Heart left ventricle (tissue), 16 donors: ENCODE results near the gene DCAF5. TPM values are rescaled to one million over a fixed set of nuclear protein-coding genes. Genes with fewer than 3 reads are reported as not detected.
A peak's percentile ranks its signal among the peaks of the same experiment; 100 is the strongest.

Source experiments
- ATAC-seq, 4 donors: fragments of 200-7000 bp; cut with Tn5 transposase; one replicate each; pipeline ENCODE4 v1.9.1; 2020 to 2022; ENCODE audit warnings: moderate library complexity in 4 of 4, mild to moderate bottlenecking in 3 of 4, moderate number of reproducible peaks in 1 of 4
- DNase-seq, 5 donors: peaks; one replicate each; pipeline ENCODE4 v3.0.0-alpha.2; 2020
- H3K27ac ChIP-seq, 12 donors: fragments of 200-600 bp; sonication (generic) in 4 of 12; one replicate each; pipeline versions ENCODE4 v1.5.0 to v1.8.0; 2016 to 2022; ENCODE audit warnings: mild to moderate bottlenecking in 2 of 12
- H3K27me3 ChIP-seq, 9 donors: fragments of 200-600 bp; sonication (generic) in 2 of 9; one replicate each; pipeline versions ENCODE4 v1.5.1 to v1.8.0; 2016 to 2022; ENCODE audit warnings: mild to moderate bottlenecking in 3 of 9
- H3K36me3 ChIP-seq, 9 donors: fragments of 200-600 bp; sonication (generic) in 2 of 9; one replicate each; pipeline versions ENCODE4 v1.5.0 to v1.8.0; 2018 to 2022; ENCODE audit warnings: mild to moderate bottlenecking in 2 of 9
- H3K4me1 ChIP-seq, 12 donors: fragments of 200-600 bp; sonication (generic) in 4 of 12; one replicate each; pipeline versions ENCODE4 v1.5.0 to v1.8.0; 2016 to 2022; ENCODE audit warnings: mild to moderate bottlenecking in 3 of 12
- H3K4me3 ChIP-seq, 12 donors: fragments of 200-600 bp; sonication (generic) in 4 of 12; one replicate each; pipeline versions ENCODE4 v1.5.0 to v1.8.0; 2017 to 2022; ENCODE audit warnings: mild to moderate bottlenecking in 9 of 12, moderate library complexity in 4 of 12
- H3K9me3 ChIP-seq, 12 donors: fragments of 200-600 bp; sonication (generic) in 4 of 12; one replicate each; pipeline versions ENCODE4 v1.5.0 to v1.8.0; 2016 to 2022; ENCODE audit warnings: mild to moderate bottlenecking in 1 of 12
- CTCF ChIP-seq, 12 donors: fragments of 200-600 bp; sonication (generic) in 4 of 12; IDR thresholded peaks; one replicate each; pipeline versions ENCODE4 v1.5.0 to v1.8.0; 2018 to 2022; ENCODE audit warnings: antibody characterized with exemption in 12 of 12, mild to moderate bottlenecking in 5 of 12
- POLR2A ChIP-seq, 2 donors: fragments of 450-650 bp; IDR thresholded peaks; one replicate each; pipeline ENCODE4 v1.6.1; 2017; ENCODE audit warnings: antibody characterized with exemption in 2 of 2, mild to moderate bottlenecking in 2 of 2, moderate library complexity in 2 of 2
- WGBS, 4 donors: extraction: QIAGEN DNeasy Blood & Tissue Kit in 2 of 4; methylation state at CpG; one replicate each; pipeline versions ENCODE4 v1.1.5 to v1.1.7; 2013 to 2018; 5-methylcytosine and 5-hydroxymethylcytosine counted together
- intact Hi-C, 10 donors: fragments of 100-400 bp; cut with DNase I; formaldehyde crosslinking; loops; one replicate each; pipeline versions ENCODE4 v1.11.1 to v1.14.2; 2022
- polyA plus RNA-seq, 2 donors: library from polyadenylated mRNA; stranded (reverse); fragments of 200-250 nt; gene quantifications; one replicate each; pipeline ENCODE4 v1.2.3, GENCODE V29; 2013
- total RNA-seq, 9 donors: library from RNA; depleted of rRNA in 2 of 9; stranded (reverse); fragments of >200 nt in 2 of 9; fragmentation: NEBNext Ultra II Directional in 3 of 9; extraction: Animal tissue kit (Norgen Biotek cat#: 25700) in 3 of 9; gene quantifications; one replicate each; pipeline versions ENCODE4 v1.1.0 to v1.2.4, GENCODE V29; 2016 to 2023
- donor health status: ischemic (EF 13 %, LVEDD 7.1; RV severe dilation, severe dysfunction).
- donor health status: healthy with polysubstance abuse.
- donor health status: DM: no; HTN: yes; CAD: no.
- donor health status: DM: no; HTN: no; CAD: no.
- donor health status: ischemic (EF 25% LVEDD 6.9; RV normal size, moderate dysfunction).
- donor health status: ischemic (EF 25% LVEDD 5.7; RV mildly dilated, moderate dysfunction).
- donor health status: healthy.
- donor health status: DM: yes; HTN: yes; CAD: no.
- donor health status: ischemic (EF 35%, LVEDD 5.7; RV mildly dilated, moderate dysfunction).
- donor health status: nonischemic (EF 11% LVEDD 7.7; RV severe dilation, severe dysfunction).
- donor health status: DM: yes; HTN: yes; CAD: no.
- donor health status: PGD.
- donor health status: ischemic (EF 29% LVEDD 5.4; RV normal size, mild dysfunction).
- donor health status: nonischemic (EF 23%, LVEDD 6.1; RV moderate dilation, normal function).

The DCAF5 gene
- total and polyA plus RNA-seq, 11 donors = 16.8 to 71.7 (median 58.8) TPM

- Histone ChIP-seq H3K4me3 (no peak overlapping the region), H3K36me3 (peaks cover 0 to 76% (median 68%) of the 10 kb centered on the region in 9 donors), H3K4me1 (peaks cover 0 to 25% (median 10%) of the 10 kb centered on the region in 12 donors), H3K27ac (peak overlapping the region in 1 of 12 donors; percentile 82), H3K9me3 (no peaks in the 10 kb centered on the region), H3K27me3 (no peaks in the 10 kb centered on the region)
- ATAC-seq (no peak), DNase-seq (no peak)
- intact Hi-C loops = loop anchor here in 4 of 10 donors (5.0 kb wide), 4 partner anchors 174 to 219 kb away; no protein-coding TSS in a partner anchor
- no peak for TF ChIP-seq POLR2A (IDR thresholded peaks at IDR 0.05)
- no peak for TF ChIP-seq CTCF (IDR thresholded peaks at IDR 0.05)
Observed at GRCh38 chr14:69091006-69091405, 61.9 kb downstream of the DCAF5 start.

- TF ChIP-seq POLR2A (IDR thresholded peaks at IDR 0.05) = no peak
- peak; percentile 40 to 73 (median 58) for TF ChIP-seq CTCF (IDR thresholded peaks at IDR 0.05)
- intact Hi-C loops = loop anchor here in 4 of 10 donors (5.0 kb wide), 4 partner anchors 173 to 218 kb away; no protein-coding TSS in a partner anchor
- H3K27me3 ChIP-seq = no peaks in the 10 kb centered on the region
- peak overlapping the region in 1 of 12 donors; percentile 82 for H3K27ac ChIP-seq
- ATAC-seq = peak in 3 of 4 donors; percentile 53 to 68 (median 58)
- no peaks in the 10 kb centered on the region for H3K9me3 ChIP-seq
- H3K36me3 ChIP-seq = peaks cover 0 to 77% (median 67%) of the 10 kb centered on the region in 9 donors
- WGBS, 4 donors = 86 to 88% (median 86%) methylated on average over 4 of the region's 4 CpGs
- peaks cover 0 to 25% (median 10%) of the 10 kb centered on the region in 12 donors for H3K4me1 ChIP-seq
- no peak overlapping the region for H3K4me3 ChIP-seq
- peak in 1 of 5 donors; percentile 24 for DNase-seq
Observed at GRCh38 chr14:69090187-69090789, 62.6 kb downstream of the DCAF5 start.

- intact Hi-C loops = loop anchor here in 4 of 10 donors (5.0 to 10.0 kb wide), 2 partner anchors 114 to 177 kb away; partner anchors contain the start of gene ACTN1 (in 1 of the 4)
- DNase-seq (no peak), ATAC-seq (no peak)
- no peaks in the 10 kb centered on the region for H3K27me3 ChIP-seq
- peak overlapping the region in 1 of 12 donors; percentile 82 for H3K27ac ChIP-seq
- H3K9me3 ChIP-seq = no peaks in the 10 kb centered on the region
- H3K4me1 ChIP-seq = peaks cover 0 to 18% (median 9%) of the 10 kb centered on the region in 12 donors
- peaks cover 0 to 89% (median 71%) of the 10 kb centered on the region in 9 donors for H3K36me3 ChIP-seq
- TF ChIP-seq POLR2A (IDR thresholded peaks at IDR 0.05) (no peak), CTCF (IDR thresholded peaks at IDR 0.05) (no peak)
- H3K4me3 ChIP-seq = no peak overlapping the region
- WGBS, 4 donors = 83 to 95% (median 90%) methylated on average over 1 of the region's 1 CpG
Observed at GRCh38 chr14:69089046-69089445, 63.9 kb downstream of the DCAF5 start.

GRCh38 chr14:69088586-69088985 is 64.3 kb downstream of the DCAF5 start:
- 84 to 91% (median 91%) methylated on average over 1 of the region's 1 CpG for WGBS, 4 donors
- ATAC-seq (no peak), DNase-seq (no peak)
- Histone ChIP-seq H3K27ac (peak overlapping the region in 1 of 12 donors; percentile 82), H3K4me1 (peaks cover 0 to 14% (median 4%) of the 10 kb centered on the region in 12 donors), H3K36me3 (peaks cover 0 to 91% (median 75%) of the 10 kb centered on the region in 9 donors), H3K9me3 (no peaks in the 10 kb centered on the region), H3K4me3 (no peak overlapping the region), H3K27me3 (no peaks in the 10 kb centered on the region)
- no peak for TF ChIP-seq CTCF (IDR thresholded peaks at IDR 0.05)
- TF ChIP-seq POLR2A (IDR thresholded peaks at IDR 0.05) = no peak
- intact Hi-C loops = loop anchor here in 4 of 10 donors (5.0 to 10.0 kb wide), 2 partner anchors 114 to 176 kb away; partner anchors contain the start of gene ACTN1 (in 1 of the 4)
